Measurements from ENCODE around the gene PIGH. TPM values are rescaled to one million over a fixed set of nuclear protein-coding genes. Genes with fewer than 3 reads are reported as not detected.
"Not testable (repeated sequence)": the region's sequence is repeated elsewhere in the genome, so short reads cannot be mapped to it uniquely, and the experiment has no call there.

Gene PIGH
- total RNA-seq, 1 experiment from 2014 or later = 13.0 TPM

- intact Hi-C loops (cut with micrococcal nuclease; ENCODE audit: unreplicated experiment) = no loop called here
- Histone ChIP-seq H3K27ac (no peak overlapping the region), H3K79me2 (ENCODE audit: low read depth) (no peaks in the 10 kb centered on the region), H3K4me2 (no peak overlapping the region), H3K9me2 (ENCODE audit: insufficient read depth) (no peaks in the 10 kb centered on the region), H3K36me3 (ENCODE audit: low read depth) (no peaks in the 10 kb centered on the region), H3K27me3 (ENCODE audit: insufficient read depth, low read depth) (no peaks in the 10 kb centered on the region), H3K9me3 (ENCODE audit: insufficient read depth, low read depth) (no peaks in the 10 kb centered on the region), H3F3A (ENCODE audit: insufficient read depth, low read depth) (peaks cover 6% of the 10 kb centered on the region; the same call in 1 of the 2 replicates), H3K4me1 (replicated peaks; ENCODE audit: insufficient read depth) (peaks cover 15% of the 10 kb centered on the region), H3K4me3 (no peak overlapping the region), H2AFZ (no peak overlapping the region), H4K20me1 (ENCODE audit: insufficient read depth) (no peaks in the 10 kb centered on the region; the same call in 1 of the 2 replicates)
- POLR2A ChIA-PET (ENCODE audit: unreplicated experiment) = interaction anchor here (0.6 kb wide), 1 partner anchor 220 kb away, joined by 5 read pairs; no protein-coding TSS in a partner anchor
- no peak for DNase-seq
- TF ChIP-seq EZH2 (IDR thresholded peaks at IDR 0.05; ENCODE audit: low read depth) = no peak
- TF ChIP-seq, protein P1, sequence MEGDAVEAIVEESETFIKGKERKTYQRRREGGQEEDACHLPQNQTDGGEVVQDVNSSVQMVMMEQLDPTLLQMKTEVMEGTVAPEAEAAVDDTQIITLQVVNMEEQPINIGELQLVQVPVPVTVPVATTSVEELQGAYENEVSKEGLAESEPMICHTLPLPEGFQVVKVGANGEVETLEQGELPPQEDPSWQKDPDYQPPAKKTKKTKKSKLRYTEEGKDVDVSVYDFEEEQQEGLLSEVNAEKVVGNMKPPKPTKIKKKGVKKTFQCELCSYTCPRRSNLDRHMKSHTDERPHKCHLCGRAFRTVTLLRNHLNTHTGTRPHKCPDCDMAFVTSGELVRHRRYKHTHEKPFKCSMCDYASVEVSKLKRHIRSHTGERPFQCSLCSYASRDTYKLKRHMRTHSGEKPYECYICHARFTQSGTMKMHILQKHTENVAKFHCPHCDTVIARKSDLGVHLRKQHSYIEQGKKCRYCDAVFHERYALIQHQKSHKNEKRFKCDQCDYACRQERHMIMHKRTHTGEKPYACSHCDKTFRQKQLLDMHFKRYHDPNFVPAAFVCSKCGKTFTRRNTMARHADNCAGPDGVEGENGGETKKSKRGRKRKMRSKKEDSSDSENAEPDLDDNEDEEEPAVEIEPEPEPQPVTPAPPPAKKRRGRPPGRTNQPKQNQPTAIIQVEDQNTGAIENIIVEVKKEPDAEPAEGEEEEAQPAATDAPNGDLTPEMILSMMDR (conservative IDR thresholded peaks at IDR 0.05) = no peak
- no TSS peak for BruUV-seq (replicated peaks)
- CTCF ChIA-PET = interaction anchor here (0.7 to 1.2 kb wide), 2 partner anchors 17 to 199 kb away, joined by 3 to 4 read pairs; no protein-coding TSS in a partner anchor
Measured at GRCh38 chr14:67627519-67627918, 27.5 kb upstream of the PIGH start.

DNA sequence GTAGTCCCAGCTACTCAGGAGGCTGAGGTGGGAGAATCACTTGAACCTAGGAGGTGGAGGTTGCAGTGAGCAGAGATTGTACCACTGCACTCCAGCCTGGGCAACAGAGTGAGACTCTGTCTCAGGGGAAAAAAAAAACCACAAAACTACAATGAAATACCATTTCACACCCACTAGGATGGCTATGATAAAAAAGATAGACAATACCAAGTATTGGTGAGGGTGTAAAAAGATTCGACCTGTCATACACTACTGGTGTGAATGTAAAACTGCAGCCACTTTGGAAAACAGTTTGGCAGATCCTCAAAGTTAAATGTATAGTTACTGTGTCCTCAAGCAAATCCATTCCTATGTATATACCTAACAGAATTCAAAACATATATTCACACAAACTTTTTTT is 26.1 kb upstream of the PIGH start:
- H3K27ac ChIP-seq; H3K79me2 ChIP-seq (ENCODE audit: low read depth); POLR2A ChIA-PET (ENCODE audit: unreplicated experiment); H3K4me3 ChIP-seq; H3K9me2 ChIP-seq (ENCODE audit: insufficient read depth); intact Hi-C loops (cut with micrococcal nuclease; ENCODE audit: unreplicated experiment); H3K36me3 ChIP-seq (ENCODE audit: low read depth); H3K9me3 ChIP-seq (ENCODE audit: insufficient read depth, low read depth); BruUV-seq (replicated peaks); H3K4me2 ChIP-seq; H3K27me3 ChIP-seq (ENCODE audit: insufficient read depth, low read depth); H3F3A ChIP-seq (ENCODE audit: insufficient read depth, low read depth); H2AFZ ChIP-seq; DNase-seq; H4K20me1 ChIP-seq (ENCODE audit: insufficient read depth): not testable (repeated sequence)
- peaks cover 21% of the 10 kb centered on the region for H3K4me1 ChIP-seq (replicated peaks; ENCODE audit: insufficient read depth)
- CTCF ChIA-PET = interaction anchor here (0.7 kb wide), 1 partner anchor 78 kb away, joined by 4 read pairs; no protein-coding TSS in a partner anchor

DNA sequence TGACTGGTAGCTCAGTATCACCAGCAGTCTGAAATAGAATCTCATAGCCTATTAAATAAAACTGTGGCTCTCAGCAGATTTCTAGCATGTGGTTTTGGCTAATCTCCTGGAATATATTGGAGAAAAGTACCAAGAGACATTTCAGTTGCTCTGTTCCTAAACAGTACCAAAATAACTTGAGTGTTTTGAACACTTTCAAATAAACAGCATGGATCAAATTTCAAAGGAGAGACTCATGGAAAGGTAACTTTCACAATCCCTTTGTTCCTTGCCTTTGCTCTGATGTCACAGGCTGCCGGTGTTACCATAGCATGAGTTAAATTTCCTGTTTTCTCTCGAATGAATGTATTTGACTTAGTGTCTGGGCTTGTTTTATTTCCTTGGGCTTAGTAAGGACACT is 23.0 kb upstream of the PIGH start:
- intact Hi-C loops (cut with micrococcal nuclease; ENCODE audit: unreplicated experiment) = no loop called here
- no peaks in the 10 kb centered on the region; the same call in 1 of the 2 replicates for H4K20me1 ChIP-seq (ENCODE audit: insufficient read depth)
- H3K4me2 ChIP-seq = peak overlapping the region; percentile 70
- H3K9me2 ChIP-seq (ENCODE audit: insufficient read depth) = no peaks in the 10 kb centered on the region
- H3K9me3 ChIP-seq (ENCODE audit: insufficient read depth, low read depth) = no peaks in the 10 kb centered on the region
- no peaks in the 10 kb centered on the region for H3K27me3 ChIP-seq (ENCODE audit: insufficient read depth, low read depth)
- peak overlapping the region; percentile 45; the same call in 1 of the 2 replicates for H2AFZ ChIP-seq
- peaks cover 14% of the 10 kb centered on the region; the same call in 1 of the 2 replicates for H3F3A ChIP-seq (ENCODE audit: insufficient read depth, low read depth)
- peak overlapping the region; percentile 29; the same call in 1 of the 2 replicates for H3K4me3 ChIP-seq
- no peaks in the 10 kb centered on the region for H3K36me3 ChIP-seq (ENCODE audit: low read depth)
- no TSS peak for BruUV-seq (replicated peaks)
- H3K4me1 ChIP-seq (replicated peaks; ENCODE audit: insufficient read depth) = peaks cover 27% of the 10 kb centered on the region
- ChIA-PET POLR2A (ENCODE audit: unreplicated experiment) (no interaction called here), CTCF (interaction anchor here (0.9 kb wide), 1 partner anchor 81 kb away, joined by 4 read pairs; no protein-coding TSS in a partner anchor)
- peak in 1 of 2 experiments; percentile 70 for DNase-seq
- TF ChIP-seq, protein P1 (conservative IDR thresholded peaks at IDR 0.05) = no peak
- no peak for TF ChIP-seq EZH2 (IDR thresholded peaks at IDR 0.05; ENCODE audit: low read depth)
- no peaks in the 10 kb centered on the region for H3K79me2 ChIP-seq (ENCODE audit: low read depth)
- H3K27ac ChIP-seq = peak overlapping the region; percentile 80
